Measurements from ENCODE around the gene NEK9. TPM values are rescaled to one million over a fixed set of nuclear protein-coding genes. Genes with fewer than 3 reads are reported as not detected.

The NEK9 gene
- total RNA-seq, 1 donor from 2014 or later = 31.2 TPM

GRCh38 chr14:75143761-75144527 lies 17.1 kb upstream of the NEK9 start:
- ATAC-seq = no peak

GRCh38 chr14:75142494-75142893 lies 15.6 kb upstream of the NEK9 start:
- ATAC-seq = no peak

- no peak for ATAC-seq
These were observed 15.1 kb upstream of the NEK9 start for GRCh38 chr14:75141967-75142366.

GRCh38 chr14:75141062-75141461 lies 14.2 kb upstream of the NEK9 start:
- ATAC-seq = no peak

- no peak for ATAC-seq
These were observed 13.8 kb upstream of the NEK9 start for GRCh38 chr14:75140620-75141019.

- no peak for ATAC-seq
These were observed 12.3 kb upstream of the NEK9 start for GRCh38 chr14:75139185-75139584.

- ATAC-seq = no peak
These were observed 11.6 kb upstream of the NEK9 start for GRCh38 chr14:75138492-75138891.

- ATAC-seq = peak; percentile 74
These were observed 7.8 kb upstream of the NEK9 start for GRCh38 chr14:75134644-75135043.

- ATAC-seq = no peak
These were observed 6.7 kb upstream of the NEK9 start for GRCh38 chr14:75133597-75133996.

GRCh38 chr14:75132382-75133086 lies 5.7 kb upstream of the NEK9 start:
- ATAC-seq = peak; percentile 77

- ATAC-seq = no peak
These were observed 1.7 kb upstream of the NEK9 start for GRCh38 chr14:75128596-75128990.

GRCh38 chr14:75127903-75128595 lies 1.2 kb upstream of the NEK9 start:
- no peak for ATAC-seq

- ATAC-seq = peak; percentile 33
These were observed 599 bp upstream of the NEK9 start for GRCh38 chr14:75127474-75127820.

GRCh38 chr14:75126121-75126544 lies 715 bp downstream of the NEK9 start:
- no peak for ATAC-seq

GRCh38 chr14:75125617-75126016 lies 1.2 kb downstream of the NEK9 start:
- no peak for ATAC-seq

- peak; percentile 56 for ATAC-seq
These were observed 2.9 kb downstream of the NEK9 start for GRCh38 chr14:75123991-75124390.

- no peak for ATAC-seq
These were observed 5.3 kb downstream of the NEK9 start for GRCh38 chr14:75121552-75121951.

GRCh38 chr14:75120541-75121291 lies 6.1 kb downstream of the NEK9 start:
- peak; percentile 34 for ATAC-seq

- ATAC-seq = no peak
These were observed 7.8 kb downstream of the NEK9 start for GRCh38 chr14:75119056-75119455.

- no peak for ATAC-seq
These were observed 12.8 kb downstream of the NEK9 start for GRCh38 chr14:75113932-75114539.

- ATAC-seq = no peak
These were observed 17.0 kb downstream of the NEK9 start for GRCh38 chr14:75109877-75110276.

- no peak for ATAC-seq
These were observed 19.7 kb downstream of the NEK9 start for GRCh38 chr14:75107186-75107585.
